GM21528 (cell line): ENCODE measurements around the gene CLEC1B.
"Not testable (repeated sequence)": the region's sequence is repeated elsewhere in the genome, so short reads cannot be mapped to it uniquely, and the experiment has no call there.

Experiments
- ATAC-seq: cut with Tn5 transposase; IDR thresholded peaks from one replicate; pipeline ENCODE4 v1.9.1; 2021; ENCODE audit warnings: mild to moderate bottlenecking, moderate library complexity; ENCODE audit not compliant: unreplicated experiment, low FRiP score

CLEC1B gene

GRCh38 chr12:9976626-9977025 is 22.3 kb downstream of the CLEC1B start:
- not testable (repeated sequence) for ATAC-seq

GRCh38 chr12:9975614-9976013 is 23.3 kb downstream of the CLEC1B start:
- no peak for ATAC-seq

- not testable (repeated sequence) for ATAC-seq
Observed at GRCh38 chr12:9974731-9975130, 24.2 kb downstream of the CLEC1B start.

- no peak for ATAC-seq
Observed at GRCh38 chr12:9973949-9974348, 25.0 kb downstream of the CLEC1B start.

- ATAC-seq = no peak
Observed at GRCh38 chr12:9971181-9971580, 27.7 kb downstream of the CLEC1B start, which contains the start of gene CLEC12A. Gene CLEC12A, plus strand, starts transcription at chr12:9971409. Its CDS starts 188 bp downstream, at chr12:9971597.

- no peak for ATAC-seq
Observed at GRCh38 chr12:9969673-9970072, 29.2 kb downstream of the CLEC1B start.

- ATAC-seq = no peak
Observed at GRCh38 chr12:9961901-9962300, 37.0 kb downstream of the CLEC1B start.

- ATAC-seq = peak; percentile 74
Observed at GRCh38 chr12:9961106-9961505, 37.8 kb downstream of the CLEC1B start.

GRCh38 chr12:9960590-9960989 is 38.3 kb downstream of the CLEC1B start:
- ATAC-seq = no peak

- no peak for ATAC-seq
Observed at GRCh38 chr12:9957834-9958233, 41.1 kb downstream of the CLEC1B start.

- not testable (repeated sequence) for ATAC-seq
Observed at GRCh38 chr12:9952954-9953729, 45.8 kb downstream of the CLEC1B start.

GRCh38 chr12:9951026-9951675 is 47.8 kb downstream of the CLEC1B start:
- ATAC-seq = no peak

GRCh38 chr12:9948606-9949296 is 50.2 kb downstream of the CLEC1B start:
- peak; percentile 94 for ATAC-seq

GRCh38 chr12:9947674-9948073 is 51.2 kb downstream of the CLEC1B start:
- no peak for ATAC-seq

GRCh38 chr12:9944391-9944790 is 54.5 kb downstream of the CLEC1B start:
- ATAC-seq = no peak

GRCh38 chr12:9943240-9943639 is 55.7 kb downstream of the CLEC1B start:
- ATAC-seq = no peak
